Endometrial microvascular endothelial cells (primary cell): ENCODE results near the gene NRXN3. TPM values are rescaled to one million over a fixed set of nuclear protein-coding genes. Genes with fewer than 3 reads are reported as not detected.
"Not testable (repeated sequence)": the region's sequence is repeated elsewhere in the genome, so short reads cannot be mapped to it uniquely, and the experiment has no call there.

Source experiments
- in situ Hi-C: cut with HindIII; loops from 2 replicates; pipeline ENCODE4 v1.10.0; 2017; ENCODE audit warnings: low sequenced_read_pairs, low pct_unique_long_range_greater_than_20kb; ENCODE audit errors: inconsistent ontology term
- total RNA-seq: library from RNA; depleted of rRNA; stranded (reverse); fragments of >200 nt; gene quantifications from one replicate; pipeline ENCODE4 v1.2.3, GENCODE V29; 2015; ENCODE audit errors: inconsistent ontology term

The NRXN3 gene
- total RNA-seq, 1 donor from 2014 or later, result 0.09 TPM

DNA sequence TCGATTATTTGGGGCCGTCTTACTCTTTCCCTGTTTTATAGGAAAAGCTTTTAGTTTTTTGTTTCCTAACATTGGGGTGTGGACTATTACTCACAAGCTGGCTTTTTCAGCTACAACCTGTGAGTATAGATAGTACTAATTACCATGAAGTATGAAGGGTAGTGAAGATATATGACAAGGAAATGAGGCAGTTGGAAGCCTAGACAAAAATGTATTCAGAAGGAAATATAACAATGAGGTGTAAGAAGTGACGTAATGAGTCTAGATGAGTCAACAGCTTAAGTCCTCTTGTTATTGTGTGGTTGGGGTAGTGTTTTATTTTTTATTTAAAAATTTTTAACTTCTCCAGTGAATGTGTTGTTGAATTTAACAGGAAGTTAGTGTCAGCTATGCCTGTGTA, 804.5 kb downstream of the NRXN3 start:
- in situ Hi-C loops, result loop anchor here (25.0 kb wide), 1 partner anchor 1888 kb away; no protein-coding TSS in a partner anchor

DNA sequence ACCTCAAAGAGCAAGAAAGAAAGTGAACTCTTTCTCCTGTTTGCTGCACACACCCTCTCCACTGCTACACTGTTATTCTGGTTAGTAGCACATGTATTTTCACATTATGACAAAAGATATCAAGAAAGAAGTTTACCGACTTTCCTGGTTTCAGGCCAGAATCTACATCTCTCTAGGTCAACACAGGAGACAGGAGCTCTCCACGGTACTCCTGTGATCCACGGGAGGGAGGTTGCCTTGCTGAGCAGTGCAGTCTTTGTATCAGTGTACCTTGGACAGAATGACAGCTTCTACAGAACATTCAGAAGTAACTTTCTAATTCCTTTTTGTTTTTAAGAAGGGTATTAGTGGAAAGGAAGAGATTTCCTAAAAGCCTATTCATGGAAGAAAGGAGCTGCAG, 805.6 kb downstream of the NRXN3 start:
- in situ Hi-C loops, result no loop called here

- in situ Hi-C loops, result no loop called here
Observed at GRCh38 chr14:78978896-78979295, 808.7 kb downstream of the NRXN3 start.

DNA sequence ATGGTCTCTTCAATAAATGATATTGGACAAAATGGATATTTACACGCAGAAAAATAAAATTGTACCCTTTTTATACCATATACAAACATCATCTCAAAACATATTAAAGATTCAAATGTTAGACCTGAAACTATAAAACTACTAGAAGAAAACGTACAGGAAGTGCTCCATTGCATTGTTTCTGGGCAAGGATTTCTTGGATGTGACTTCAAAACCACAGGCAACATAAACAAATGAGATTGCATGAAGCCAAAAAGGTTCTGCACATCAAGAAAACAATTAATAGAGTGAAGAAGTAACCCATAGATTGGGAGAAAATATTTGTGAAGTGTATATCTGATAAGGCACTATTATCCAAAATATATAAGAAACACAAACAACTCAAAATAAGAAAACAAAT, 812.4 kb downstream of the NRXN3 start:
- in situ Hi-C loops, result no loop called here

- in situ Hi-C loops, result no loop called here
Observed at GRCh38 chr14:78983126-78983525, 813.0 kb downstream of the NRXN3 start.

- in situ Hi-C loops, result no loop called here
Observed at GRCh38 chr14:78985668-78986381, 815.7 kb downstream of the NRXN3 start.

GRCh38 chr14:78986989-78987388, 816.8 kb downstream of the NRXN3 start:
- in situ Hi-C loops, result no loop called here

GRCh38 chr14:78989221-78989620, 819.0 kb downstream of the NRXN3 start:
- in situ Hi-C loops, result no loop called here

DNA sequence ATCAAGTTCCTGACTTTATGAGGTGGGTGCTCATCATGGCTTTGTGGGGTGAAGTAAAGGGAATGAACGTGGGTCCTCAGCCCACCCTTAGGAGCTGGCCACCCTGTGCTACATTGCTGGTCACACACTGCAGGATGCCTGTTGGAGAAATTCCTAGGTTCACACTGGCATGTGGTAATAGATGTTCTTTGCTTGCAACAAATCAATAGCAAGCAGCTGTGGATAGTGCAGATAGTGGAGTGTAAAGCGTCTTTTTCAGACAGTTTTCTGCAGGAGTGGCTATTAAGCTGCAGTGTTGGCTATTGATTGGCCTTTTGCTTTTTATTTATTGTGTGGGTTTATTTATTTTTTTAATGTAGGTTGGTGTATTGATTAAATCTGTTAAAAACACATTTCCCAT, 822.7 kb downstream of the NRXN3 start:
- in situ Hi-C loops, result no loop called here

- in situ Hi-C loops, result no loop called here
Observed at GRCh38 chr14:78997811-78998210, 827.6 kb downstream of the NRXN3 start.

- in situ Hi-C loops, result no loop called here
Observed at GRCh38 chr14:79009286-79009685, 839.1 kb downstream of the NRXN3 start.

DNA sequence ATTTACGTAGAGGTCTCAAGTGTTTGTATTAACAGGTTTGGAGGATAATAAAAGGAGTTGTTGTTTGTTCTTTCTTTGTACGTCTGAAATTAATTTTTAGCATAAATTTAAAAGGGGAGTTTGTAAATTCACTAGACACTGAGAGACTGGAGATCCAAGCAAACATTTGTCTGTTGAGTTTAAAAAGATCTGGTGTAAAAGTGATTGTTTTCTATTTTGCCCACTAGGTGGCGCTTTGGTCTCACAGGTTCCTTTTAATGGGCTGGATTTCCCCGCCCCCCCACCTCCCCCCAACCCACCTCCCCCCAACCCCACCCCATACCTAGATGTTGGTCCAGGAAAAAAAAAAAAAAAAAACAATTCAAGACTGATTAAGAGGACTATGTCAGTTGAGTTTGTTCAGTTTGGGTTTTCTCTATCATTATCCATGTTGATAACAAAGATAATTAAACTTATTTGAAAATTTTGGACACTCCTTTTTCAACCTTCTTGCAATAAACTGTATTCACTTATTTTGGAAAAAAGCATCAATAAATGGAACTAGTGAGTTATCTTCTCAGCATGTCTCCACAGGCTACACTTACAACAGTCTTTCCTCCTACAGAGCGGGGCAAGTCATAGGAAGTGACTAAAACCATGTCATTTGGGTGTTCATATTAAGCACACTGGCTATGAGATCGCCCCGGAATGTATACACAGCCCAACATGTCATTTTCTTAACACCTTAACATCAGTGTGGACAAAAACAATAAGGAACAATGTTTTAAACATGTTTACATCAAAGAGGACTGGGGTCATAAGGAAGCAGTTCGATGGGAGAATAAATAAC, 841.1 kb downstream of the NRXN3 start:
- in situ Hi-C loops, result no loop called here

GRCh38 chr14:79011920-79012204, 841.7 kb downstream of the NRXN3 start:
- in situ Hi-C loops, result no loop called here

DNA sequence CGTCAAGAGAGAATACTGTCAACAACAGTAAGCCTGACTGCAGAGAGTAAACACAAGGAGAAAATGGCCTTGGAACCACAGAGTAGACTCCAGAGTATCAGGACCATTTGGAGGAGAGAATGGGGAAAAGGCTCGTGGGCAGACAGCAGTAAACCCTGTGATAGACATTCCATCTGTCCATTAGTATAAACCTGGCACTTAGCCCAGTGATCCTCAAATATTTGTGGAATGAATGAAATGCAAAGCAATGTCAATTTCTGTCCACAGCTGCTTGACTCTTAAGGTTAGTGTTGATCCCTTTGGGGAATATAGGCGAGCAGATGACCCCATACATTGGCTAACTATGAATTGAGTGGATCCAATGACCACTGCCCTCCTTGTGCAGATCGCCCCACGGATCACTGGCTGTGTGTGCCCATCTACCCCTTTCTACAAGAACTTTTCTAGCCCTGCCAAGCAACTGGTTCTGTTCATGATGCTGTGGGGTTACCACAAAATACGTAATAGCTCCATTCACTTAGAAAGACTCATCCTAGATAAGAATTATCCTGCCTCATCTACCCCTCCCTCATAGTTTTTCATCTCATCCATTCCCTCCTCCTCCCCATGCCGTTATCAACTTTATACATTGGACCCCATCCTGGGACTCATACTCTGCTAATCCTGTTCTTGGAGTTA, 846.8 kb downstream of the NRXN3 start:
- in situ Hi-C loops, result no loop called here

DNA sequence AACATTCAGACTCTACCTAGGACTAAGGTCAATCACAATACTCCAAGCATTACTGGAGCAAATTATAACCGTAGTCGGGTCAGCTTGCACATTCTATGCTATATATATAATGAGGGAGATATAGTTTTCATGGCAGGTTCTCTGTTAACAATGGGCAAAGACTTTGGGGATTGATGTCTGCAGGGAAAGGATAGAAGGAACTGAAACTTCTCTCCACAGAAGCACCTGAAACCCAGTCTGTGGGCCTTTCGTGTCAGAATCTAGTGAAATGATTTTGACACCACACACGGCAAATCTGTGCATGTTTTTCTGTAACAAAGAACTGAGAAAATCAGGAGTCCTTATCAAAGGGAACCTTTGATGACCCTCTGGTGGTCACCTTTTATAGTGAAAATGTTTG, 847.4 kb downstream of the NRXN3 start:
- in situ Hi-C loops, result no loop called here

GRCh38 chr14:79018836-79019235, 848.7 kb downstream of the NRXN3 start:
- in situ Hi-C loops, result no loop called here

DNA sequence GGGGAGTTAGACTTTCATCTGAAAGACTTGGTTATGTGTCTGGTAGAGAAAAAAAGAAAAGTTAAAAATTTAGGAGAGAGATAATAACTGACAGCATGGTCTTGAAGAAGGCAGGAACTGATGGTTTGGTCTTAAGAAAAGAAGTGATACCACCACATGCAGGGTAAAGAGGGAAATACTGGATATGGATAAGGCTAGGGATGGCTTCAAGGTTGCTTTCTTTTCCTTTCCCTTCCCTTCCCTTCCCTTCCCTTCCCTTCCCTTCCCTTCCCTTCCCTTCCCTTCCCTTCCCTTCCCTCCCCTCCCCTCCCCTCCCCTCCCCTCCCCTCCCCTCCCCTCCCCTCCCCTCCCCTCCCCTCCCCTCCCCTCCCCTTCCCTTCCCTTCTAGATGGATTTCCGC, 849.7 kb downstream of the NRXN3 start:
- in situ Hi-C loops, result not testable (repeated sequence)

- in situ Hi-C loops, result no loop called here
Observed at GRCh38 chr14:79021766-79022165, 851.6 kb downstream of the NRXN3 start.

GRCh38 chr14:79027138-79027537, 857.0 kb downstream of the NRXN3 start:
- in situ Hi-C loops, result no loop called here

GRCh38 chr14:79028281-79028680, 858.1 kb downstream of the NRXN3 start:
- in situ Hi-C loops, result no loop called here
